Tibial nerve (tissue), 4 donors: ENCODE results near the gene VOPP1.
A peak's percentile ranks its signal among the peaks of the same experiment; 100 is the strongest.

Experiments
- EP300 ChIP-seq, 2 donors: sonication (generic); formaldehyde crosslinking; IDR thresholded peaks; one replicate each; pipeline ENCODE4 v1.6.1; 2017; ENCODE audit warnings: antibody characterized with exemption in 2 of 2, mild to moderate bottlenecking in 1 of 2
- POLR2A ChIP-seq, 2 donors: fragments of 450-650 bp; IDR thresholded peaks; one replicate each; pipeline ENCODE4 v1.6.1; 2017; ENCODE audit warnings: antibody characterized with exemption in 2 of 2, mild to moderate bottlenecking in 2 of 2, moderate library complexity in 2 of 2
- TF ChIP-seq, protein P1 (sequence below), 5 experiments: fragments of 200-600 bp in 3 of 5; fragments of 450-650 bp in 2 of 5; sonication (generic) in 3 of 5; IDR thresholded peaks; one replicate each; pipeline ENCODE4 v1.5.1; 2016 to 2019; ENCODE audit warnings: antibody characterized with exemption in 5 of 5, mild to moderate bottlenecking in 3 of 5, moderate library complexity in 2 of 5

DNA sequence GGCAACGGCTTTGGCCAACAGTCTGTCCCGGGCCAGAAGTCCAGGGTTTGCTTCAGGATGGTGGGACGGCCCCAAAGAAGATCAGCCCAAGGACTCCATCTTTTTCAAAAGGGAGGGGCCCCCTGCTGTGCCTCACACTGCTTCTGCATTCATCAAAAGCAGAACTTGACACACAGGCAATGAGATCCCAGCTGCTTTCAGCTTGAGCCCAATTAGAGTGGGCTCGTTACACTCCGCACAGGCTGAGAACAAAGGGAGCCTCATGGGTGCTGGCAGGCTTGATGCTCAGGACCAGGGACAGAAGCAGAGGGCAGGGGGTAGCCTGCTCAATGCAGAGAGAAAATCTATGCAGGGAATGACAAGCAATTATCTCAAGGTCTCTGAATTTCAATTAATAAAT, 45.5 kb downstream of the VOPP1 start:
- TF ChIP-seq POLR2A (IDR thresholded peaks at IDR 0.05) (no peak), EP300 (IDR thresholded peaks at IDR 0.05) (peak in 1 of 2 donors; percentile 3)
- TF ChIP-seq, protein P1, sequence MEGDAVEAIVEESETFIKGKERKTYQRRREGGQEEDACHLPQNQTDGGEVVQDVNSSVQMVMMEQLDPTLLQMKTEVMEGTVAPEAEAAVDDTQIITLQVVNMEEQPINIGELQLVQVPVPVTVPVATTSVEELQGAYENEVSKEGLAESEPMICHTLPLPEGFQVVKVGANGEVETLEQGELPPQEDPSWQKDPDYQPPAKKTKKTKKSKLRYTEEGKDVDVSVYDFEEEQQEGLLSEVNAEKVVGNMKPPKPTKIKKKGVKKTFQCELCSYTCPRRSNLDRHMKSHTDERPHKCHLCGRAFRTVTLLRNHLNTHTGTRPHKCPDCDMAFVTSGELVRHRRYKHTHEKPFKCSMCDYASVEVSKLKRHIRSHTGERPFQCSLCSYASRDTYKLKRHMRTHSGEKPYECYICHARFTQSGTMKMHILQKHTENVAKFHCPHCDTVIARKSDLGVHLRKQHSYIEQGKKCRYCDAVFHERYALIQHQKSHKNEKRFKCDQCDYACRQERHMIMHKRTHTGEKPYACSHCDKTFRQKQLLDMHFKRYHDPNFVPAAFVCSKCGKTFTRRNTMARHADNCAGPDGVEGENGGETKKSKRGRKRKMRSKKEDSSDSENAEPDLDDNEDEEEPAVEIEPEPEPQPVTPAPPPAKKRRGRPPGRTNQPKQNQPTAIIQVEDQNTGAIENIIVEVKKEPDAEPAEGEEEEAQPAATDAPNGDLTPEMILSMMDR (IDR thresholded peaks at IDR 0.05), result no peak
